HG03442 (cell line): ENCODE measurements around the gene ST7.
"Not testable (repeated sequence)": the region's sequence is repeated elsewhere in the genome, so short reads cannot be mapped to it uniquely, and the experiment has no call there.

Experiments
- ATAC-seq: cut with Tn5 transposase; IDR thresholded peaks from one replicate; pipeline ENCODE4 v1.9.1; 2021; ENCODE audit warnings: mild to moderate bottlenecking, moderate library complexity; ENCODE audit not compliant: unreplicated experiment

ST7 gene

DNA sequence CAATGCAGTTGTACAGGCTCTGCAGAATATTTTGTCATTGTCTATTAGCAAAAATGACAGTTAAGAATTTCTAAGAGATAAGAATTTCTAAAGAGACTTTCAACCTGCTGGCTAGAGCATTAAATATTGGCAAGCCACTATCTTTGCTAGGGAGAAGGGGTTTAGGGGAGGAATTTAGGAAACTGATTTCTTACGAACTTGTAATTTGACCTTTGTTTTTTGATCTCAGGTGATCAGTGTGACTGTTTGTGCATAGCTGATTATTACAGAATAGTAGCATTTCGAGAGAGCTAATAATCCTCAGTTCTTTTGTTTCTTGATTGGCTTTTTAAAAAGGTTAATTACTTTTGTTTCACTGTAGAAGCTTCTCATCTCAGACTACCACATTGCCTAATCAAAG is 68.1 kb downstream of the ST7 start:
- no peak for ATAC-seq

- no peak for ATAC-seq
Observed at GRCh38 chr7:117021986-117022385, 68.7 kb downstream of the ST7 start.

DNA sequence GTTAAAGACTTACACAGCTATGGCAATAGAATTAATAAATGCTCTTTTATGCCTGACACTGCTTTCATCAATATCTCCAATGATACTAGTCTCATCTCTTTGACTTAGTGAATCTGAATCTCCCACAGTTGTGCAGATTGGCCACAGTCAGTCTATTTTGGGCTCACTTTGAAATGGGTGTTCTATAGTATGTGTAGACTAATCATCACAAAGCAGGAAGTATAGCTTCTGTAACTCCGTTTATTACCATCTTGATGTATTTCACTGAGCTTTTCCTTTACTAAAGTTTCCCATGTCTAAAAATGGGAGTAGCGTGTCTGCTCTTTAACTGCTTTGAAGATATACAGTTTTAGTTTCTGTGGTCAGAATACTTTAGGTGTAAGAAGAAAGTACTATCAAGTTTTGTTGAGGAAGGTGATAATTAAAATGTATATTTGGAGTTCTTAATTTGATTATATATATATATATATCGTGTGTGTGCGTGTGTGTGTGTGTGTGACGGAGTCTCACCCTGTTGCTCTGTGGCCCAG is 70.1 kb downstream of the ST7 start:
- peak; percentile 82 for ATAC-seq

GRCh38 chr7:117024811-117025210 is 71.5 kb downstream of the ST7 start:
- ATAC-seq: no peak

DNA sequence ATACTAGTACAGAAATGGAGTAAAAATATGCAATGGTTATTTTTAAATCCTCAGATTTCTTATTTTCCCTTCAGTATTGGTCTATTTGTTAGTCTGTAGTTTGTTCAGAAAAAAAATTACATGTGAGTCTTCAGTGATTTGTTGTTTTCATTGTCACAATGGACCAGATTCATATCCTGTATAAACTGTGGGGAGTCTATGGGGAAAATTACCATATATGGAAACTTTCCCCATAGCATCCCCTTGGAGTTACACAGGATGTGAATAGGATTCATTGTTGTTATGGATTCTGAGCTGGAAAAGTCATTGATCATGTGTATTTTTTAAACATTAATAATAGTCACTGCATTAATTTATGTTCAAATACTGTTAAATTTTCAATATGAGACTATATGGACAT is 72.6 kb downstream of the ST7 start:
- ATAC-seq: no peak

GRCh38 chr7:117030346-117030745 is 77.0 kb downstream of the ST7 start:
- ATAC-seq: not testable (repeated sequence)

- ATAC-seq: not testable (repeated sequence)
Observed at GRCh38 chr7:117030793-117031192, 77.5 kb downstream of the ST7 start.

DNA sequence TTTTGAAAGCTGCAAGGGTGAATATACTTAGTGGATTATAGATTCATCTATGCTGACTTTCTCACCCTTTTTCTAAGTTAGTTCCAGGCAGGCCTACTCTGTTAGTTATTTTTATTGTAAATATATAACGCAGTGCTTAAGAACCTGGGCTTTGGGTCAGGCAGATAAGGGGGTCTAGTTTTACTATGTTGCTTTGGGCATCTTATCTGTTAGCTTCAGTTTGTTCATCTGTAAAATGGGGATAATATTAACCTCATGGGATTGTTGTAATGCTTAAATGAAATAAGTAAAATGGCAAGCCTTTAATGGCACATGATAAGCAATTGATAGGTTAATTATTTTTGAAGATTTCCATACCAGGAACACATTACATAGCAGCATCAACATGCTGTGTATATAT is 79.5 kb downstream of the ST7 start:
- ATAC-seq: no peak

- no peak for ATAC-seq
Observed at GRCh38 chr7:117034851-117035464, 81.7 kb downstream of the ST7 start.

DNA sequence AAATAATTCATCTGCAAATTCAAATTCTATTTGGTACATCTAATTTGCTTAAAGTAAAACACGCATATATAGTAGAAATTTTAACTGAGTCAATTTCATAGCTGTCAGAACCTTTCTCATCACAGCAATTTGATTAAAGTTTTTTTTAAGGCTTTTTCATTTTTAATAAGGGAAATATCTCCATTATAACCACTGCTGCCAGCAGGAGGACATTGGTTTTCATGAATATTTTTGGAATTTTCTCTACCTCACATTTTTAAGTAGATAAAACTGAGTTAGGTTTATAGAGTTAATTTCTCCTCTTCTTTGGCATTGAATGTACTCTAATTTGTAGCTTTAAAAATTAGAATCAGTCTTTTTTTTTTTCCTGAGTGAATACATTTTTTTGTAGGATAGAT is 82.2 kb downstream of the ST7 start:
- no peak for ATAC-seq

GRCh38 chr7:117036053-117036669 is 82.9 kb downstream of the ST7 start:
- ATAC-seq: no peak

DNA sequence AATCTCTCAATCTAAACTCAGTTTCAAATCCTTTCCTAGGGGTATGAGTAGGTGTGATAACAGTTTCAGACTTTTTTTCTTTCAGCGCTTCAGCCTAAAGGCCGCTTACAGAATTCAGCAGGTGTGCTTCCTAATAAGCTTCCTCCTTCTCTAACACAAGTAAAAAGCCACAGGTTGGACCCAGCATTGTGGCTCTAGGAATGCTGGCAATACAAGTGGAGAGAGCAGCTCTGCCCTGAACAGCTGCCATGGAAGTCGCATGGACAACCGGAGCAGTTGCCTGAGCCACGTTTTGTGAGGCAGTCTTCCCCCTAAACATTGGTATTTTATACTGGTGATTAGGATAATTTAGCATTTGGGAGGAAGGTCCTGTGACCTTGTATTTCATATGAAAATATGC is 83.5 kb downstream of the ST7 start:
- ATAC-seq: no peak

- no peak for ATAC-seq
Observed at GRCh38 chr7:117038408-117038807, 85.1 kb downstream of the ST7 start.

DNA sequence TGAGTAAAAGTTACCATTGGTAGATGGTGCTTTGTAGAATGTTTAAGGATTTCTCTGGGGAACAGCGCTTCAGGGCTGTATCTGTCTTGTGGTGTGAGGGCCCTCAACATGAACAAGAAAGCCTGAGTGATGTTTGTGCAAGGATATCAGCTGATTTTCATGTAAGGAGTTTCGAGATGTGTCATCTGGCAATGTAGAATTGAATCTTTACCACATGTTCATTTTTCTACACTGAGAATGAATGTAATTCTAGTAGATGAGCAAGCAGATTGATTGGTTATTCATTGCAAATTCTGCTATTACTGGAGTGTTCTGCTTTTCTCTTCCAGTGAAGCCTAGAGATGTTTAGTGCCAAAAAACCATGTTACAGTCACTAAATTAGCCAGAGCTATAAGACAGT is 87.7 kb downstream of the ST7 start:
- peak; percentile 90 for ATAC-seq

- no peak for ATAC-seq
Observed at GRCh38 chr7:117041822-117042221, 88.5 kb downstream of the ST7 start.

DNA sequence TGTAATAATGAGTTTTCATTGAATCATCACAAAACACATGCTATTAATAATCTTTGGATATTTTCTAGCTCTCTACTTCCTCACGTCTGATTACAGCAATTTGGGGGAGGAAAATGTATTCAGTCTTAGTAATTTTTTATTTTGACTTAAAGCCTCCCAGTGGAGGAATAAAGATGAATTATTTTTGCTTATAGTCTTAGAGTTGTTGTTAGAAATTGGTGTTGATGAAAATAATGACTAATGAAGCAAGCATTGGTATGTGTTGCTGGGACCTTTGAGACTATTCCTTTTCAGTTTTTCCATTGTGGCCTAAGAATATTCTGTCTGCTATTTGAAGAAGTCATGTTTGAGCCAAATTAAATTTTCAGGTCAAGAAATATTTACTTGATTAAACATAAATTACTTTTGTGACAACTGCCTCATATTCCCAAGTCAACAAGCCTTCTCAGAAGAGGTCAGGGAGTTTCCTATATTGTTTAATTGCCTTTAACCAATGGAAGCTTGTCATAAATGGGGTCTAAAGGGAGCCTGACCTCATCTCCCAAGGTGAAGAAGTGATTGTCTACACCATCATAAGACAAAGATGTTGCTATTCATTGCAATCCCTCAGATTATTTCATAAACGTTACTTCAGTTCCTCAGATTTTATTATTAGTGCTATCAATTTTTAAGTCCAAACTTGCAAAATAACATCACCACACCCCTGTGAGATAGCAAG is 90.0 kb downstream of the ST7 start:
- ATAC-seq: no peak

DNA sequence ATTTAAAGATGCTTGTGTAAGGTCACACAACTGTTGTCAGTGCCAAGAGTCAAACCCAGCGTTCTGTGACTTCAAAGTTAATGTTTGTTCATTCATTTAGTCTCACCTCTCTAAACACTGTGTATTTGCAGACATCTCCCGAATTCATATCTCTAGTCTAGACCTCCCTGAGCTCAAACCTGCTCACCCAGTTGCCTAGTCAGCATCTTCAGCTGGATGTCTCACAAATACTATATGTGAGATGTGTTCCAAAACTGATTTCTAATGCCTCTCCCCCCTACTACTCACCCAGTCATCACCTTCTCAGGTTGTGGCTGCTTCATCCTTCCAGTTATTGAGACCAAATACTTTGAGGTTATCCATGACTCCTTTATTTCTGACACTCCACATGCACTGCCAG is 91.4 kb downstream of the ST7 start:
- ATAC-seq: no peak

DNA sequence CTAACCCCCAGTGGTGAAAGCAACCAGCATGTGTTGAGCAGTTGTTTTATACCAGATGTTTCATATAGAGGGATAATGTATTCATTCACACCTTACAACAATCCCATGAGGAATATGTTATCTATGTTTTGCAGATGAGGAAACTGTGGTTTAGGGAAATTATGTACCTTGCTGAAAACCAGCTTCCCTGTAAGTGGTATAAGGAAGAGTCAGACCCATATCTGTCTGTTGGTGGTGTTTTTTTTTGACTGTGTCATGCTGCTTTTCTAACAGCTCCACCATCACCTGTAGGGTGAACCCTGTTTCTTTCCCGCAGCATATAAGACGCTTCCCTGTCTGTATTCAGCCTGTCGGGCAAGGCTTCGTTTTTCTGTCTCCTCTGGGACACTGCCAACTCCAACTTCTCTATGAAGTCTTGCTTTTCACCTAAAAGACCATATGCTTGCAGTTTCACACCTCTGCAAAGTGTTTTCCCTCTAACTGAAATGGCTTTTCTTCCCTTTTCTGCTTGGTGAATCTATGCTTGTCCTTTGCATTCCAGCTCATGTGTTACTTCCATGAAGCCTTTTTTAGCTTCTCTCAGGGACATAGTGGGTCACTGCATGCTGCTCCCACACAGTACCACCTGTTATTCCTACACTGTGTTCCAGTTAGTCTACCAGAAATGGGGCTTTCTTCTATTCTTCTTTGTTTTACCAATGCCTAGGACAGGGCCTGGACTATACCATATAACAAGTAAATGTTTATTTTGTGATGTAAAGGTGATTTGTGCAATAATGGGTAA is 92.8 kb downstream of the ST7 start:
- no peak for ATAC-seq

- ATAC-seq: no peak
Observed at GRCh38 chr7:117047496-117047895, 94.2 kb downstream of the ST7 start.

- no peak for ATAC-seq
Observed at GRCh38 chr7:117048114-117048866, 95.0 kb downstream of the ST7 start.

DNA sequence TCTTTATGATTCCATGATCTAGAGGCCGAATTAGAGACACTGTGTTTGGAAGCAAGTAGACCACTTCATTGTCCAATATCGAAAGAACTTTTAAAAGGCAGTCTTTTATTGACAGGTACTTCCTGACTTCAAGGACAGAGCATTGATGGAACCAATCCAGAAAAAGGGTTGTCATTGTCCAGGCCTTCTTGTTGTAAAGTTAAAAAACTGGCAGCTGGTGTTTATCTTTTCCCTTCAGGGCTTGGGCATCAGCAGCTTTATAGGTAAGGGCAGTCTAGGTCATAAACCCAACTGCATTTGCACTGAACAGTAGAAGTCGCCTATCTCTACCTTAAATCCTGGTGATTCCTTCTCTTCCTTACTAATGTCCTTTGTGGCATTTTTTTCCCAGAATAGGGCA is 95.6 kb downstream of the ST7 start:
- ATAC-seq: no peak
